Heart left ventricle (tissue), 16 donors: Measurements from ENCODE around the gene ACSF3. TPM values are rescaled to one million over a fixed set of nuclear protein-coding genes. Genes with fewer than 3 reads are reported as not detected.

Experiments
- ATAC-seq, 4 donors: fragments of 200-7000 bp; cut with Tn5 transposase; one replicate each; pipeline ENCODE4 v1.9.1; 2020 to 2022; ENCODE audit warnings: moderate library complexity in 4 of 4, mild to moderate bottlenecking in 3 of 4, moderate number of reproducible peaks in 1 of 4
- DNase-seq, 5 donors: peaks; one replicate each; pipeline ENCODE4 v3.0.0-alpha.2; 2020
- H3K27ac ChIP-seq, 12 donors: fragments of 200-600 bp; sonication (generic) in 4 of 12; one replicate each; pipeline versions ENCODE4 v1.5.0 to v1.8.0; 2016 to 2022; ENCODE audit warnings: mild to moderate bottlenecking in 2 of 12
- H3K27me3 ChIP-seq, 9 donors: fragments of 200-600 bp; sonication (generic) in 2 of 9; one replicate each; pipeline versions ENCODE4 v1.5.1 to v1.8.0; 2016 to 2022; ENCODE audit warnings: mild to moderate bottlenecking in 3 of 9
- H3K36me3 ChIP-seq, 9 donors: fragments of 200-600 bp; sonication (generic) in 2 of 9; one replicate each; pipeline versions ENCODE4 v1.5.0 to v1.8.0; 2018 to 2022; ENCODE audit warnings: mild to moderate bottlenecking in 2 of 9
- H3K4me1 ChIP-seq, 12 donors: fragments of 200-600 bp; sonication (generic) in 4 of 12; one replicate each; pipeline versions ENCODE4 v1.5.0 to v1.8.0; 2016 to 2022; ENCODE audit warnings: mild to moderate bottlenecking in 3 of 12
- H3K4me3 ChIP-seq, 12 donors: fragments of 200-600 bp; sonication (generic) in 4 of 12; one replicate each; pipeline versions ENCODE4 v1.5.0 to v1.8.0; 2017 to 2022; ENCODE audit warnings: mild to moderate bottlenecking in 9 of 12, moderate library complexity in 4 of 12
- H3K9me3 ChIP-seq, 12 donors: fragments of 200-600 bp; sonication (generic) in 4 of 12; one replicate each; pipeline versions ENCODE4 v1.5.0 to v1.8.0; 2016 to 2022; ENCODE audit warnings: mild to moderate bottlenecking in 1 of 12
- POLR2A ChIP-seq, 2 donors: fragments of 450-650 bp; IDR thresholded peaks; one replicate each; pipeline ENCODE4 v1.6.1; 2017; ENCODE audit warnings: antibody characterized with exemption in 2 of 2, mild to moderate bottlenecking in 2 of 2, moderate library complexity in 2 of 2
- WGBS, 4 donors: extraction: QIAGEN DNeasy Blood & Tissue Kit in 2 of 4; methylation state at CpG; one replicate each; pipeline versions ENCODE4 v1.1.5 to v1.1.7; 2013 to 2018; 5-methylcytosine and 5-hydroxymethylcytosine counted together
- intact Hi-C, 10 donors: fragments of 100-400 bp; cut with DNase I; formaldehyde crosslinking; loops; one replicate each; pipeline versions ENCODE4 v1.11.1 to v1.14.2; 2022
- polyA plus RNA-seq, 2 donors: library from polyadenylated mRNA; stranded (reverse); fragments of 200-250 nt; gene quantifications; one replicate each; pipeline ENCODE4 v1.2.3, GENCODE V29; 2013
- total RNA-seq, 9 donors: library from RNA; depleted of rRNA in 2 of 9; stranded (reverse); fragments of >200 nt in 2 of 9; fragmentation: NEBNext Ultra II Directional in 3 of 9; extraction: Animal tissue kit (Norgen Biotek cat#: 25700) in 3 of 9; gene quantifications; one replicate each; pipeline versions ENCODE4 v1.1.0 to v1.2.4, GENCODE V29; 2016 to 2023
- TF ChIP-seq, protein P1 (sequence below), 12 donors: fragments of 200-600 bp; sonication (generic) in 4 of 12; IDR thresholded peaks; one replicate each; pipeline versions ENCODE4 v1.5.0 to v1.8.0; 2018 to 2022; ENCODE audit warnings: antibody characterized with exemption in 12 of 12, mild to moderate bottlenecking in 5 of 12
- donor health status: ischemic (EF 13 %, LVEDD 7.1; RV severe dilation, severe dysfunction).
- donor health status: healthy with polysubstance abuse.
- donor health status: DM: no; HTN: yes; CAD: no.
- donor health status: DM: no; HTN: no; CAD: no.
- donor health status: ischemic (EF 25% LVEDD 6.9; RV normal size, moderate dysfunction).
- donor health status: ischemic (EF 25% LVEDD 5.7; RV mildly dilated, moderate dysfunction).
- donor health status: healthy.
- donor health status: DM: yes; HTN: yes; CAD: no.
- donor health status: ischemic (EF 35%, LVEDD 5.7; RV mildly dilated, moderate dysfunction).
- donor health status: nonischemic (EF 11% LVEDD 7.7; RV severe dilation, severe dysfunction).
- donor health status: DM: yes; HTN: yes; CAD: no.
- donor health status: PGD.
- donor health status: ischemic (EF 29% LVEDD 5.4; RV normal size, mild dysfunction).
- donor health status: nonischemic (EF 23%, LVEDD 6.1; RV moderate dilation, normal function).

Gene ACSF3
- total and polyA plus RNA-seq, 11 donors: 10.3 to 26.3 (median 19.3) TPM

DNA sequence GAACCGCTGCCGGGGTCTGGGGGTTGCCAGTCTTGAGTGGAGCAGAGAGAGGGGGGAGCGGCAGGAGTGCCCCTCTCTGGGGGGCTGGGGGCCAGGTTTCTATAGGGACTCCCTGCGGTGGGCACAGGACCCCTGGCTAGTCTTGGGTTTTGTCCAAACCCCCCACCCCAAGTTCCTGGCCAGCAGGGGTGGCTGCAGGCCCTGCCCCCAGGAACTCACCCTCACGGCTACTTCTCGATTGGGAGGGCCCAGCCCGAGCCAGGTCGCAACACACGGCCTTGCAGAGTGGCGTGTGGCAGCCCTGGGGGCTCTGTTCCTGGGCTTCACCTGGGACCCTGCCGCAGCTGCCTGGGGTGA lies 78.5 kb downstream of the ACSF3 start:
- TF ChIP-seq, protein P1, sequence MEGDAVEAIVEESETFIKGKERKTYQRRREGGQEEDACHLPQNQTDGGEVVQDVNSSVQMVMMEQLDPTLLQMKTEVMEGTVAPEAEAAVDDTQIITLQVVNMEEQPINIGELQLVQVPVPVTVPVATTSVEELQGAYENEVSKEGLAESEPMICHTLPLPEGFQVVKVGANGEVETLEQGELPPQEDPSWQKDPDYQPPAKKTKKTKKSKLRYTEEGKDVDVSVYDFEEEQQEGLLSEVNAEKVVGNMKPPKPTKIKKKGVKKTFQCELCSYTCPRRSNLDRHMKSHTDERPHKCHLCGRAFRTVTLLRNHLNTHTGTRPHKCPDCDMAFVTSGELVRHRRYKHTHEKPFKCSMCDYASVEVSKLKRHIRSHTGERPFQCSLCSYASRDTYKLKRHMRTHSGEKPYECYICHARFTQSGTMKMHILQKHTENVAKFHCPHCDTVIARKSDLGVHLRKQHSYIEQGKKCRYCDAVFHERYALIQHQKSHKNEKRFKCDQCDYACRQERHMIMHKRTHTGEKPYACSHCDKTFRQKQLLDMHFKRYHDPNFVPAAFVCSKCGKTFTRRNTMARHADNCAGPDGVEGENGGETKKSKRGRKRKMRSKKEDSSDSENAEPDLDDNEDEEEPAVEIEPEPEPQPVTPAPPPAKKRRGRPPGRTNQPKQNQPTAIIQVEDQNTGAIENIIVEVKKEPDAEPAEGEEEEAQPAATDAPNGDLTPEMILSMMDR (IDR thresholded peaks at IDR 0.05): no peak
- TF ChIP-seq POLR2A (IDR thresholded peaks at IDR 0.05): no peak
- Histone ChIP-seq H3K9me3 (no peaks in the 10 kb centered on the region), H3K27me3 (peaks cover 4 to 61% (median 29%) of the 10 kb centered on the region in 9 donors), H3K27ac (no peak overlapping the region), H3K36me3 (no peaks in the 10 kb centered on the region), H3K4me1 (peaks cover 0 to 19% (median 11%) of the 10 kb centered on the region in 12 donors), H3K4me3 (no peak overlapping the region)
- DNase-seq (peak in 1 of 5 donors; percentile 28), ATAC-seq (no peak)
- intact Hi-C loops: loop anchor here in 1 of 10 donors (5.0 kb wide), 1 partner anchor 430 kb away; no protein-coding TSS in a partner anchor
- 67 to 84% (median 77%) methylated on average over 3 to 11 of the region's 11 CpGs for WGBS, 4 donors

DNA sequence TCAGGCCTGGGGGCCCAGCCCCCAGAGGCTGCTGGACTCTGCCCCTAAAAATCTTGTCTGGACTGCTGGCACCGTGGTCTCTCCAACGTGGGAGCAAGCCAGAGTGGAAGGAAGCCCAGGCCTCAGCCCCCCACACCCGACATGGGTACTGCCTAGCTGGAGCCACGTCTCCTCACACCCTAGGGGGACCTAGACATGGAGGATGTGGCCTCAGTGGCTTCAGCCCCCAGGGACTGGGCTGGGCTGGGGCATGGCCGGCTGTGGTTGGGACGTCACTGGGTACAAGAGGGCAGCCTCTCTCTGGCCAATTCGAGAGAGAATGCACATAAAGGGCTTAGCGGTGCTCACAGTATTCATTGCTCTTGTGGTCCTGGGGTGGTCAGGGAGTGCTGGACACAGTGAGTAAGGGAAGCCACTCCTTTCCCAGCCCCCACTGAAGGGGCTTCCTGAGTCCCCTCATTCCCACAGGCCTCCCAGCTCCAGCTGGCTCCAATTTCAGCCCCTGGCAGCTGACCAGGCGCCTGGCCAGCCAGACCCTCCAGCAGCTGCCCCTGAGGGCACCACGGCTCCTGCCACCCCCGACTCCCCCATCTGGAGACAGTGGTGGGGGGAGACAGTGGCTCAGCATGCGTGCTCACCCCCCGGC lies 79.0 kb downstream of the ACSF3 start:
- Histone ChIP-seq H3K4me3 (no peak overlapping the region), H3K4me1 (peaks cover 0 to 14% (median 8%) of the 10 kb centered on the region in 12 donors), H3K27me3 (peaks cover 4 to 60% (median 30%) of the 10 kb centered on the region in 9 donors), H3K27ac (no peak overlapping the region), H3K36me3 (no peaks in the 10 kb centered on the region), H3K9me3 (no peaks in the 10 kb centered on the region)
- WGBS, 4 donors: 45 to 65% (median 51%) methylated on average over 8 to 13 of the region's 13 CpGs
- no peak for TF ChIP-seq POLR2A (IDR thresholded peaks at IDR 0.05)
- TF ChIP-seq, protein P1 (IDR thresholded peaks at IDR 0.05): no peak
- DNase-seq: peak in 1 of 5 donors; percentile 19
- intact Hi-C loops: loop anchor here in 1 of 10 donors (5.0 kb wide), 1 partner anchor 430 kb away; no protein-coding TSS in a partner anchor
- no peak for ATAC-seq

DNA sequence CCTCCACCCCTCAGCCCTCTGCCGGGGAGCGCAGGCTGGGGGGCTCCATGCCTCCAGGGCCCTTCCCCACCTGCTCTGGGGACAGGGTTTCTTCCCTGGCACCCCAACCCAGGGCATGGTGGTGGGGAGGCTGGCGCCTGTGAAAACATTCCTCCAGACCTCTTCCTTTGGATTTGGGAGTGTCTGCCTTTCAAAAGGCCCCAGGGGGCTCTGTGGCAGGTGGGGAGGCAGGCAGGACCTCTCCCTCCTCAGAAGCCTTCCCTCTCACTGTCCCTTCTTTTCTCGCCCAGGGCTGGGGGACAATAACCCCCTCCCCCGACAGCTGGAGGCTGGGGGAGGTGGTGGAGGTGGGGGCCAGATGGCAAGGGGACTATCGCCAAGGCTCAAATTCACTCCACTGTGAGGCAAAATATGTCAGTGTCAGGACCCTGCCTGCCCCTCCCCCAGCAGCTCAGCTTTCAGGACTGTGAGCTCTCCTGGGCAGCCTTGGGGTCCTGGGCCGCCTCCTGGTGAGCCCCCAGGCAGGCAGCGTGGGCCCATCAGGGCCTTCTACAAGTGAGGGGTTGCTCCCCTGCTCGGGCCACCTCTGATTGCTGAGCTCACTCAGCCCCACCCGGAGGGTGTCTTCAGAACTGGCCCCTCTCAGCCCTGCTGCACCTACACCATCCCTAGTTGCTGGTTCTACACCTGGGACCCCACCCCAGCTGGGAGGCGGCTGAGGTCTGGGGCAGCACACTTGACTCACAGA lies 79.7 kb downstream of the ACSF3 start:
- Histone ChIP-seq H3K36me3 (no peaks in the 10 kb centered on the region), H3K4me1 (peaks cover 0 to 14% (median 8%) of the 10 kb centered on the region in 12 donors), H3K27ac (no peak overlapping the region), H3K27me3 (peaks cover 4 to 54% (median 27%) of the 10 kb centered on the region in 9 donors), H3K4me3 (no peak overlapping the region), H3K9me3 (no peaks in the 10 kb centered on the region)
- intact Hi-C loops: loop anchor here in 1 of 10 donors (5.0 kb wide), 1 partner anchor 431 kb away; no protein-coding TSS in a partner anchor
- TF ChIP-seq, protein P1 (IDR thresholded peaks at IDR 0.05): no peak
- no peak for TF ChIP-seq POLR2A (IDR thresholded peaks at IDR 0.05)
- DNase-seq: no peak
- ATAC-seq: no peak
- 64 to 72% (median 69%) methylated on average over 8 to 11 of the region's 11 CpGs for WGBS, 4 donors
